ENCODE data around the gene SCNN1B.

SCNN1B gene

GRCh38 chr16:23428351-23428750 lies 126.2 kb downstream of the SCNN1B start:
- H3K4me1 ChIP-seq (ENCODE audit: control insufficient read depth, insufficient read depth, low read length): peaks cover 12% of the 10 kb centered on the region
- H3K27ac ChIP-seq (ENCODE audit: low read length): no peak overlapping the region
- no peak overlapping the region for H3K4me3 ChIP-seq (ENCODE audit: low read length in 2 of 2)
- H3K9me3 ChIP-seq (ENCODE audit: control insufficient read depth in 2 of 2, low read length in 2 of 2): no peaks in the 10 kb centered on the region
- no peak overlapping the region for H3K9ac ChIP-seq (ENCODE audit: low read length in 2 of 2)
- H3K36me3 ChIP-seq (ENCODE audit: control insufficient read depth in 2 of 2, insufficient read depth in 2 of 2, low read length in 2 of 2): peaks cover 15 to 22% of the 10 kb centered on the region in 2 donors
- no peaks in the 10 kb centered on the region for H3K27me3 ChIP-seq (ENCODE audit: control insufficient read depth in 1 of 2, insufficient read depth in 2 of 2, low read length in 2 of 2)

Measured in stomach smooth muscle (tissue), 2 donors.